Measurements from ENCODE around the gene C1QTNF9B.
A peak's percentile ranks its signal among the peaks of the same experiment; 100 is the strongest.

C1QTNF9B gene

DNA sequence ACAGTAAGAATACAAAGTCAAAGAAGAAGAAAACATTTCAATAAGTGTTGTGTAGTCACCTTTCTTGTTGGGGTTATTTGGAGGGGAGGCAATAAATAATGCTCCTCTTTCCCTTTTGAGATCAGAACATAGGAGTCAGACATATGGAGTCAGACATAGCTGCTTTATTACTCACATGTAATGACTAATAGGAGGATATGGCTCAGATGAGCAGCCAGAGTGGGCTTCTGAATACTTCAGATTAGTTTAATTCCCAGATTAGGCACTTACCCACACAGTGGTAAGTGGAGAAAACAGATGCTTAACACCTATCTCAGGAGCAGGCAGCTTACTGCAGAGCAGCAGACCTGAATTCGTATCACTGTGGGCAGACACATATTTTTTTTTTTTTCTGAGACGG lies 31.7 kb upstream of the C1QTNF9B start:
- TF ChIP-seq, protein P1, sequence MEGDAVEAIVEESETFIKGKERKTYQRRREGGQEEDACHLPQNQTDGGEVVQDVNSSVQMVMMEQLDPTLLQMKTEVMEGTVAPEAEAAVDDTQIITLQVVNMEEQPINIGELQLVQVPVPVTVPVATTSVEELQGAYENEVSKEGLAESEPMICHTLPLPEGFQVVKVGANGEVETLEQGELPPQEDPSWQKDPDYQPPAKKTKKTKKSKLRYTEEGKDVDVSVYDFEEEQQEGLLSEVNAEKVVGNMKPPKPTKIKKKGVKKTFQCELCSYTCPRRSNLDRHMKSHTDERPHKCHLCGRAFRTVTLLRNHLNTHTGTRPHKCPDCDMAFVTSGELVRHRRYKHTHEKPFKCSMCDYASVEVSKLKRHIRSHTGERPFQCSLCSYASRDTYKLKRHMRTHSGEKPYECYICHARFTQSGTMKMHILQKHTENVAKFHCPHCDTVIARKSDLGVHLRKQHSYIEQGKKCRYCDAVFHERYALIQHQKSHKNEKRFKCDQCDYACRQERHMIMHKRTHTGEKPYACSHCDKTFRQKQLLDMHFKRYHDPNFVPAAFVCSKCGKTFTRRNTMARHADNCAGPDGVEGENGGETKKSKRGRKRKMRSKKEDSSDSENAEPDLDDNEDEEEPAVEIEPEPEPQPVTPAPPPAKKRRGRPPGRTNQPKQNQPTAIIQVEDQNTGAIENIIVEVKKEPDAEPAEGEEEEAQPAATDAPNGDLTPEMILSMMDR (IDR thresholded peaks at IDR 0.05; ENCODE audit: low read depth, low read length): no peak
- Histone ChIP-seq H3K27me3 (ENCODE audit: insufficient read depth, low read depth, severe bottlenecking) (no peaks in the 10 kb centered on the region), H3K27ac (peak overlapping the region; percentile 42), H3K4me3 (ENCODE audit: low read depth, low read length) (no peak overlapping the region), H3K36me3 (no peaks in the 10 kb centered on the region), H3K9me3 (ENCODE audit: severe bottlenecking) (no peaks in the 10 kb centered on the region)
- peak; percentile 86 for DNase-seq

DNA sequence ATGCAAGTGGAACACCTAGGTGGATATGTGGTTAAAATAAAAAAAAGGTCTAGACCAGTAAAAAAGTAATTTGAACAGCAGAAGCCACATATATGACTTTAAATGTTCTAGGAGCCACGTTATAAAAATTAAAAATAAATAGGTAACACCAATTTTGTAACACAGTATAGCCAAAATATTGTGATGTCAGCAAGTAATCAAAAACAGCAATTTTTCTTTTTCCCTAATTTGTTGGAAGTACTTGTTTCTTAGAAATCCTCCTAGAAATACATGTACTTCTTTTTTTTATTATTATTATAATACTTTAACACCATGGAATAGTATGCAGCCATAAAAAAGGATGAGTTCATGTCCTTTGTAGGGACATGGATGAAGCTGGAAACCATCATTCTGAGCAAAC lies 25.7 kb upstream of the C1QTNF9B start:
- Histone ChIP-seq H3K4me3 (ENCODE audit: low read depth, low read length) (no peak overlapping the region), H3K27ac (no peak overlapping the region), H3K36me3 (no peaks in the 10 kb centered on the region), H3K9me3 (ENCODE audit: severe bottlenecking) (no peaks in the 10 kb centered on the region), H3K27me3 (ENCODE audit: insufficient read depth, low read depth, severe bottlenecking) (no peaks in the 10 kb centered on the region)
- DNase-seq: no peak
- TF ChIP-seq, protein P1 (IDR thresholded peaks at IDR 0.05; ENCODE audit: low read depth, low read length): no peak

DNA sequence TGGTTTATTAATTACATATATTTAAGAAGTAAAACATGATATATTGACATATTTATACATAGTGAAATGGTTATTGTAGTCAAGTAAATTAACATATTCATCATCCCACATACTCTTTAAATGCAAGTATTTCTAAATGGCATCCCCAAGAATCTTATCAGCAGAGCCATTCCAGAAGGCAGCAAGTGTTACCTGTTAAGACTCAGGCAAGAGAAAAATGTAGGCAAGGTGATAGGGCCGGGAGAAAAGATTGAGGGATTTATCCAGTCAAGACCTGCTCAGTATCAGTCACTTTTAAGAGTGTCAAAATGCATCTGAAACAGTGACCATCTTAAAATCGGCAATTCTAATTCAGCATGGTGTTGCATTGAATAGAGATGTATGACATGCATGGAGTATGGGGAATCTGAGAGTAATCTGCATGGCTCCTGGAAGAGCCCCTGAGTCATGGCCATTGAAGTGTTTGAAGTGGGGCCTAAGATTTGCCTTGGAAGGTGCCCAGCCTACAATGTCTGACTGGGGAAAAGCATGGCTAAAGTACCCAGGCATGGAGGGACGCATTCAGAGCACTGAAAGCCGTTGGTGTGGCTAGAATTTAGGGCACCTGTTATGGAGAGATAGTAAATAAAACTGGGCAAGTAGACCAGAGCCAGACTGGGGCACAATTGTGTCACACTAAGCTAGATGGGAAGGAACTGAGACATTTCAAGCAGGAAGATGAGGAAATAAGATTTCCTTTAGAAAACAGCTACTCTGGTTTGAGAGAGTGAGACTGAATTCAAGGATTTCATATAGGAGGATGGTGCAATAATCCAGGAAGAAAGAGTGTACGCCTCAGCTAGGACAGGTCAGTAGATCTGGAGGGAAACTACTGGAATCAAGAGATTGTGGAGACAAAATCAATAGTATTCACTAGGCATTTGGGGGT lies 25.0 kb upstream of the C1QTNF9B start:
- DNase-seq: no peak
- no peak overlapping the region for H3K4me3 ChIP-seq (ENCODE audit: low read depth, low read length)
- no peaks in the 10 kb centered on the region for H3K27me3 ChIP-seq (ENCODE audit: insufficient read depth, low read depth, severe bottlenecking)
- no peaks in the 10 kb centered on the region for H3K9me3 ChIP-seq (ENCODE audit: severe bottlenecking)
- TF ChIP-seq, protein P1 (IDR thresholded peaks at IDR 0.05; ENCODE audit: low read depth, low read length): no peak
- H3K27ac ChIP-seq: no peak overlapping the region
- H3K36me3 ChIP-seq: no peaks in the 10 kb centered on the region

DNA sequence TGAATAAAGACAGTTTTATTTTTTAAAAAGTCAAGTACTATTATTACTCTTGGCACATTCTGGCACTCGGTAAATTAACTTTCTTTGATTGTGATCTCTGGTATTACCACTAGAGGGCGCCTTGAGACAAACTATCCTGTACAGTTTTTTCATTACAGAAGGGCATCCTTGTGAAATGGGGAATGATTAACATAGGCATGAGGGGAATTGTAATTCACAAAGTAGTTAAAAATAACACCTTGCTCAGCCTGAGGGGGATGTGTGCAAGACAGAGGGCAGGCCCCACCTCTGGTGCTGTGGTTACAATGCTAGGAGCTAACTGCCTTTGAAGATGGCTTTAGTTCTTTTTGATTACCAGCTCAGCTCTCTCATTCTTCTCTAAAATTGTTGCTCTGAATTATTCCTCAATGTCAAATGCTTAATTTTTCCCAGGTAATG lies 24.2 kb upstream of the C1QTNF9B start:
- H3K9me3 ChIP-seq (ENCODE audit: severe bottlenecking): no peaks in the 10 kb centered on the region
- no peak overlapping the region for H3K4me3 ChIP-seq (ENCODE audit: low read depth, low read length)
- DNase-seq: no peak
- no peaks in the 10 kb centered on the region for H3K36me3 ChIP-seq
- H3K27ac ChIP-seq: no peak overlapping the region
- TF ChIP-seq, protein P1 (IDR thresholded peaks at IDR 0.05; ENCODE audit: low read depth, low read length): peak; percentile 45
- H3K27me3 ChIP-seq (ENCODE audit: insufficient read depth, low read depth, severe bottlenecking): no peaks in the 10 kb centered on the region

DNA sequence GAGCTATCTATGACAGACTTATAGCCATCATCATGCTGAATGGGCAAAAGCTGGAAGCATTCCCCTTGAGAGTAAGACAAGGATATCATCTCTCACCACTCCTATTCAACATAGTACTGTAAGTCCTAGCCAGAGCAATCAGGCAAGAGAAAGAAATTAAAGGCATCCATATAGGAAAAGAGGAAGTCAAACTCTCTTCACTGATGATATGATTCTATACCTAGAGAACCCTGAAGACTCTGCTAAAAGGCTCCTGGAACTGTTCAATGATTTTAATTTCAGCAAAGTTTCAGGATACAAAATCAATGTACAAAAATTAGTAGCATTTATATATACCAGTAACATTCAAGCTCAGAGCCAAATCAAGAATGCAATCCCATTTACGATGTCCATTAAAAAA lies 21.7 kb upstream of the C1QTNF9B start:
- H3K27me3 ChIP-seq (ENCODE audit: insufficient read depth, low read depth, severe bottlenecking): no peaks in the 10 kb centered on the region
- no peak overlapping the region for H3K4me3 ChIP-seq (ENCODE audit: low read depth, low read length)
- no peak overlapping the region for H3K27ac ChIP-seq
- H3K36me3 ChIP-seq: no peaks in the 10 kb centered on the region
- H3K9me3 ChIP-seq (ENCODE audit: severe bottlenecking): no peaks in the 10 kb centered on the region
- no peak for DNase-seq
- TF ChIP-seq, protein P1 (IDR thresholded peaks at IDR 0.05; ENCODE audit: low read depth, low read length): no peak

Measured in WERI-Rb-1 (cell line).